ENCODE measurements around the gene SIVA1. TPM values are rescaled to one million over a fixed set of nuclear protein-coding genes. Genes with fewer than 3 reads are reported as not detected.

Gene SIVA1
- polyA plus RNA-seq, 3 donors: 102 to 193 (median 156) TPM

DNA sequence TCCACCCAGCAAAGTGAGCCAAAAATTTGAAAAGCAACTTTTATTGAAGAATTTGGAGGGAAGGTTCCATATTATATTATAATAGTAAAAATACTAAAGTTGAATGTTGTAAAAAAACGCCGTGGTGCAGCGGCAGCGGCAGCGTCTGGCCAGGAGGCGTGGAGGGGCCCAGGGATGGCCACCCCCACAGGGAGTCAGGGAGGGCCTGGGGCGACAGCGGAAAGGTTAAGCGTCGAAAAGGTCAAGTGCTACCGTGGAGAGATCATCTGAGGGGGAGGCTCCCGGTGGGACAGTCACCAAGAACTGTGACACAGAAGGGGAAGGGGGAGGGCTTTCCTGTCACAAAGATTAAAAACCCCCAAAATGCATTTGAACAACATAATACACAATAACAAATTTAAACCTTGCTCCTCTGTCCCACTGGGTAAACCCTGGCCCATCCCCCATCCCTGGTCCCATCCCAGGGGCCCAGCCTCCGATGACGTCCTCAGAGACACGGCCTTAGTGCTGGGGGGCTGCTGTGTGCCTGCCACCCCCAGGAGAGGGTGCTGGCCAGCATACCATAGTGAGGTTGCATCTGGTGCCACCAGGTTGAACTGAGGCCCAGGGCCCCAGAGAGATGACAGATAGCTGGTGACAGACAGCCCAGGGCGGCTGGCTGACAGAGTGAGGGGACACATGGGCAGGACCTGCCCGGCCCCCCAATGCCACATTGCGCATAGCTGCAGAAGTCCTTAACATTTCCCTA lies 16.6 kb downstream of the SIVA1 start:
- no peak for TF ChIP-seq CTCF (IDR thresholded peaks at IDR 0.05)
- Histone ChIP-seq H4K20me1 (ENCODE audit: insufficient read depth, low read length) (peaks cover 43% of the 10 kb centered on the region), H3K4me2 (replicated peaks; ENCODE audit: extremely low read depth, low read length, poor library complexity, severe bottlenecking) (no peak overlapping the region), H3K9me3 (replicated peaks in 1 of 2; ENCODE audit: control insufficient read depth in 1 of 2, insufficient read depth in 1 of 2, low read length in 2 of 2) (peaks cover 7 to 11% of the 10 kb centered on the region in 2 donors), H3K4me3 (replicated peaks in 1 of 3; ENCODE audit: low read depth in 2 of 3, low read length in 3 of 3) (no peak overlapping the region), H3K4me1 (ENCODE audit: control insufficient read depth in 1 of 2, insufficient read depth in 2 of 2, low read length in 2 of 2) (peaks cover 0 to 9% of the 10 kb centered on the region in 2 donors), H3K36me3 (replicated peaks in 1 of 2; ENCODE audit: control insufficient read depth in 1 of 2, insufficient read depth in 2 of 2, low read length in 2 of 2) (peaks cover 35 to 49% of the 10 kb centered on the region in 2 donors), H2AFZ (ENCODE audit: insufficient read depth, low read depth, low read length, poor library complexity, severe bottlenecking) (no peak overlapping the region), H3K79me2 (ENCODE audit: insufficient read depth, low read length) (no peaks in the 10 kb centered on the region), H3K27me3 (ENCODE audit: control insufficient read depth in 2 of 2, insufficient read depth in 2 of 2, low read length in 2 of 2) (no peaks in the 10 kb centered on the region), H3K9ac (ENCODE audit: insufficient read depth, low read length, poor library complexity, severe bottlenecking) (no peak overlapping the region), H3K27ac (ENCODE audit: low read depth in 1 of 2, low read length in 2 of 2) (no peak overlapping the region)
- H3K27me3 Mint-ChIP-seq (ENCODE audit: low read depth in 3 of 3): no peaks in the 10 kb centered on the region
- intact Hi-C loops (cut with micrococcal nuclease): loop anchor here in 1 of 2 donors (2.0 kb wide), 1 partner anchor 57 kb away; no protein-coding TSS in a partner anchor
- 92% methylated on average over 9 of the region's 18 CpGs for WGBS (ENCODE audit: insufficient coverage)
- peaks cover 6% of the 10 kb centered on the region for H3K4me1 Mint-ChIP-seq
- no peak for DNase-seq
- H3K9me3 Mint-ChIP-seq: peaks cover 4 to 25% (median 12%) of the 10 kb centered on the region in 7 donors
- H3K27ac Mint-ChIP-seq: no peak overlapping the region
- peaks cover 39 to 46% of the 10 kb centered on the region in 2 donors for H3K36me3 Mint-ChIP-seq
- no peak overlapping the region for H3K4me3 Mint-ChIP-seq

DNA sequence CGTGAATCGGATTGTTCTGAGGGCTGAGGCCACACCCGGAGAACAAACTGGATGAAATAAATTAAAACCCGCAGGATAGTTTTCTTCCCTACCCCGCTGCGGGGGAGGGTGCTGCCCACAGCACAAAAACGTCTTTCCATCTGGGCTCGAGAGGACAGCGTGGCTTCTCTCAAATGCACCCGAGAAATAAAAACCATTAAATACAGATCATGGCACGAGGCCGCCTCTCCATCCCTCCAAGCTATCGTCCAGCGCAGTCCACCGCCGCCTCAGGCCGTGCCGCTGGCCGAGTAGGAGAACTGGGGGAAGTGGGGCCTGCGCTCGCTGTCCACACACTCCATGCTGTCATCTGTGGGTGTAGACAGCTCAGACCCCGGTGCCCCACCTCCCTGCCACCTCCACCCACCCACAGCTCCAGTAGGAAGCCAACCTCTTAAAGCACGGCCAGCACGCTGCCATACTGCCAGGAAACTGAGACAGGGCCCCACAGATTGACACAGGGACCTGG lies 17.2 kb downstream of the SIVA1 start:
- WGBS (ENCODE audit: insufficient coverage): 89% methylated on average over 14 of the region's 24 CpGs
- no peak for TF ChIP-seq CTCF (IDR thresholded peaks at IDR 0.05)
- no peaks in the 10 kb centered on the region for H3K27me3 Mint-ChIP-seq (ENCODE audit: low read depth in 3 of 3)
- Histone ChIP-seq H3K9me3 (replicated peaks in 1 of 2; ENCODE audit: control insufficient read depth in 1 of 2, insufficient read depth in 1 of 2, low read length in 2 of 2) (peaks cover 7 to 11% of the 10 kb centered on the region in 2 donors), H3K4me2 (replicated peaks; ENCODE audit: extremely low read depth, low read length, poor library complexity, severe bottlenecking) (no peak overlapping the region), H3K4me3 (replicated peaks in 1 of 3; ENCODE audit: low read depth in 2 of 3, low read length in 3 of 3) (no peak overlapping the region), H3K27ac (ENCODE audit: low read depth in 1 of 2, low read length in 2 of 2) (no peak overlapping the region), H3K4me1 (ENCODE audit: control insufficient read depth in 1 of 2, insufficient read depth in 2 of 2, low read length in 2 of 2) (peaks cover 0 to 9% of the 10 kb centered on the region in 2 donors), H2AFZ (ENCODE audit: insufficient read depth, low read depth, low read length, poor library complexity, severe bottlenecking) (no peak overlapping the region), H3K36me3 (replicated peaks in 1 of 2; ENCODE audit: control insufficient read depth in 1 of 2, insufficient read depth in 2 of 2, low read length in 2 of 2) (peaks cover 40 to 56% of the 10 kb centered on the region in 2 donors), H4K20me1 (ENCODE audit: insufficient read depth, low read length) (peaks cover 49% of the 10 kb centered on the region), H3K9ac (ENCODE audit: insufficient read depth, low read length, poor library complexity, severe bottlenecking) (no peak overlapping the region), H3K79me2 (ENCODE audit: insufficient read depth, low read length) (no peaks in the 10 kb centered on the region), H3K27me3 (ENCODE audit: control insufficient read depth in 2 of 2, insufficient read depth in 2 of 2, low read length in 2 of 2) (no peaks in the 10 kb centered on the region)
- intact Hi-C loops (cut with micrococcal nuclease): no loop called here
- H3K4me1 Mint-ChIP-seq: peaks cover 6% of the 10 kb centered on the region
- H3K36me3 Mint-ChIP-seq: peaks cover 39 to 52% of the 10 kb centered on the region in 2 donors
- no peak overlapping the region for H3K4me3 Mint-ChIP-seq
- no peak for DNase-seq
- peaks cover 4 to 25% (median 12%) of the 10 kb centered on the region in 7 donors for H3K9me3 Mint-ChIP-seq
- H3K27ac Mint-ChIP-seq: no peak overlapping the region

All from CD14-positive monocyte (primary cell).